ENCODE results near the gene FUT2. TPM values are rescaled to one million over a fixed set of nuclear protein-coding genes. Genes with fewer than 3 reads are reported as not detected.

Gene FUT2
- total RNA-seq, 4 donors from 2014 or later: 0.27 to 1.3 TPM; not detected in 2

- intact Hi-C loops (cut with DNase I): no loop called here
- peaks cover 6 to 7% of the 10 kb centered on the region in 2 donors for H3K4me1 ChIP-seq
- no peak overlapping the region for H3K27ac ChIP-seq
- no peaks in the 10 kb centered on the region for H3K36me3 ChIP-seq
- no peak for TF ChIP-seq CTCF (IDR thresholded peaks at IDR 0.05)
- no peak for TF ChIP-seq POLR2A (IDR thresholded peaks at IDR 0.05)
- no peak for DNase-seq
- no peaks in the 10 kb centered on the region for H3K9me3 ChIP-seq
- WGBS, 2 donors: 96% methylated on average over 9 to 10 of the region's 19 CpGs
- H3K4me3 ChIP-seq (replicated peaks in 1 of 3): no peak overlapping the region
- H3K27me3 ChIP-seq: no peaks in the 10 kb centered on the region
Observed at GRCh38 chr19:48674216-48674809, 21.5 kb upstream of the FUT2 start.

GRCh38 chr19:48674921-48675824 lies 20.6 kb upstream of the FUT2 start:
- Histone ChIP-seq H3K27ac (no peak overlapping the region), H3K36me3 (no peaks in the 10 kb centered on the region)
- WGBS, 2 donors: 46 to 63% methylated on average over 14 to 18 of the region's 28 CpGs

GRCh38 chr19:48676487-48676886 lies 19.3 kb upstream of the FUT2 start:
- Histone ChIP-seq H3K36me3 (no peaks in the 10 kb centered on the region), H3K9me3 (no peaks in the 10 kb centered on the region), H3K27me3 (no peaks in the 10 kb centered on the region), H3K4me3 (replicated peaks in 1 of 3) (no peak overlapping the region), H3K27ac (no peak overlapping the region), H3K4me1 (peaks cover 6 to 7% of the 10 kb centered on the region in 2 donors)
- DNase-seq: no peak
- 89 to 95% methylated on average over 10 to 17 of the region's 17 CpGs for WGBS, 2 donors
- TF ChIP-seq POLR2A (IDR thresholded peaks at IDR 0.05) (no peak), CTCF (IDR thresholded peaks at IDR 0.05) (no peak)
- intact Hi-C loops (cut with DNase I): loop anchor here (5.0 kb wide), 1 partner anchor 36 kb away; no protein-coding TSS in a partner anchor

More at GRCh38 chr19:48674921-48675824, 20.6 kb upstream of the FUT2 start:
- Histone ChIP-seq H3K27me3 (no peaks in the 10 kb centered on the region), H3K4me1 (peaks cover 6 to 7% of the 10 kb centered on the region in 2 donors), H3K9me3 (no peaks in the 10 kb centered on the region), H3K4me3 (replicated peaks in 1 of 3) (no peak overlapping the region)
- intact Hi-C loops (cut with DNase I): loop anchor here (5.0 kb wide), 1 partner anchor 37 kb away; no protein-coding TSS in a partner anchor
- TF ChIP-seq POLR2A (IDR thresholded peaks at IDR 0.05): no peak
- TF ChIP-seq CTCF (IDR thresholded peaks at IDR 0.05): peak; percentile 65 to 87 (median 76)
- peak; percentile 80 to 82 for DNase-seq

- TF ChIP-seq CTCF (IDR thresholded peaks at IDR 0.05) (no peak), POLR2A (IDR thresholded peaks at IDR 0.05) (no peak)
Observed at GRCh38 chr19:48676887-48677286, 18.9 kb upstream of the FUT2 start.

More at GRCh38 chr19:48676887-48677286, 18.9 kb upstream of the FUT2 start:
- H3K27me3 ChIP-seq: no peaks in the 10 kb centered on the region
- H3K27ac ChIP-seq: no peak overlapping the region
- H3K4me3 ChIP-seq (replicated peaks in 1 of 3): no peak overlapping the region
- peaks cover 6 to 7% of the 10 kb centered on the region in 2 donors for H3K4me1 ChIP-seq
- WGBS, 2 donors: 92 to 93% methylated on average over 12 to 13 of the region's 13 CpGs
- DNase-seq: no peak
- H3K36me3 ChIP-seq: no peaks in the 10 kb centered on the region
- H3K9me3 ChIP-seq: no peaks in the 10 kb centered on the region
- intact Hi-C loops (cut with DNase I): loop anchor here (5.0 kb wide), 1 partner anchor 35 kb away; no protein-coding TSS in a partner anchor

Data from thyroid gland (tissue), 4 donors.